ENCODE measurements around the gene CUL3. TPM values are rescaled to one million over a fixed set of nuclear protein-coding genes. Genes with fewer than 3 reads are reported as not detected.

CUL3 gene
- total and polyA plus RNA-seq, 4 experiments from 2014 or later = 12.4 to 85.3 (median 73.3) TPM

DNA sequence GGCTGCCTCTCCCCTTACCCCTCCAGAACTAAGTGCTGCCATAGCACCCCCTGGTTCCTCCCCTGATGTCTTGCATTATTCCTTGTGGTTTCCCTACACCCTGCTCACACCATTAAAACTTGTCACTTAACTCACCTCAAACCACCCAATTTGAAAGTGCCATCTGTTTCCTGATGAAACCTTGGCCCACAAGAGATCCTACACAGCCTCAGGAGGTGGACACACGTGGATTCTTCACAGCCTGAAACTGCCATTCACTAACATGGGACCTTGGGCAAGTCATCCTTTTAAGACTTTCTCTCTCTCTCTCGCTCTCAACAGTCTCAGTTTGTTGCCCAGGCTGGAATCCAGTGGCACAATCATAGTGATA is 155.7 kb downstream of the CUL3 start:
- no peak overlapping the region for H3K27ac ChIP-seq (ENCODE audit: low read depth, low read length)
- intact Hi-C loops (cut with micrococcal nuclease) = no loop called here
- H3K9me3 Mint-ChIP-seq = peaks cover 0 to 12% (median 8%) of the 10 kb centered on the region in 8 donors
- no peak overlapping the region for H3K27ac Mint-ChIP-seq
- peaks cover 6 to 13% of the 10 kb centered on the region in 2 donors for H3K27me3 Mint-ChIP-seq
- no peak overlapping the region for H3K4me3 Mint-ChIP-seq
- POLR2A ChIA-PET (ENCODE audit: partially characterized antibody) = no interaction called here
- peaks cover 0 to 3% (median 0%) of the 10 kb centered on the region in 4 donors for H3K4me1 Mint-ChIP-seq
- no peaks in the 10 kb centered on the region for H3K4me1 ChIP-seq (ENCODE audit: insufficient read depth, low read length)
- H3K36me3 ChIP-seq (ENCODE audit: insufficient read depth, low read length) = no peaks in the 10 kb centered on the region
- H3K4me3 ChIP-seq (ENCODE audit: low read length in 2 of 2) = no peak overlapping the region
- CTCF ChIA-PET (ENCODE audit: partially characterized antibody) = interaction anchor here (1.1 kb wide), 1 partner anchor 214 kb away, joined by 3 read pairs; no protein-coding TSS in a partner anchor
- H3K36me3 Mint-ChIP-seq = no peaks in the 10 kb centered on the region
- no peak for DNase-seq
- no peaks in the 10 kb centered on the region for H3K27me3 ChIP-seq (ENCODE audit: insufficient read depth, low read length)
- H3K9me3 ChIP-seq (ENCODE audit: control insufficient read depth in 1 of 2, low read length in 2 of 2) = no peaks in the 10 kb centered on the region

DNA sequence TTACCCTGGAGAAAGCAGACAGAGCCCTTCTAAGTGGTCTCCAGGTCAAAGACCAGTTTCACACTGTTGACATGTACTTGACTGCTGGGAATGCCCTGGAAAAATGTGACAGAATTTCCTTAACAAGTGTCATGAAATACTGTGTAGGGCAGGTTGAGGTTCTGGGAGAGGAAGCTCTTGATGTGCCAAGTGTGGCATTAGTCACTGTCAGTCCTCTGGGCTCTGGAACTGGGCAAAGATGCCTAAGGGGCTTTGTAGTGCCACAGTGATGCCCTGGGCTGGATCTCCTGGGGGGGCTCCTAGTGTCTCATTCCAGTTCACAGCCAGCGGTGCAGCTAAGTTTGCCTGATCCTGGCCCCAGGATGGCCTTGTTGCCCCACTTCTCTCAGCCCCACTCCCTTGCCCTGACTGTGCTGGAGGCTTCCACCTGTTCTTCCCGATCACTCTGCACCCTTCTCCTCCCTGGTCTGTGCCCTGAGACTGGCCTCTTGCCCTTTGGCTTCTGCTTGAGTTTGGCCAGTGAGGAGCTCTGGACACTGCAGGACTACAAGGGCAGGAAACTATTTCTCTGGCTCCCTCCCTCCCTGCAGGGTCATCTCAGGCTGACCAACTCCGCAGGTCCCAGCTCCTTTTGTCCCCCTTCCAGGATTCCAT is 156.2 kb downstream of the CUL3 start:
- Mint-ChIP-seq H3K9me3 (peaks cover 0 to 12% (median 9%) of the 10 kb centered on the region in 8 donors), H3K4me1 (peaks cover 0 to 3% (median 0%) of the 10 kb centered on the region in 4 donors), H3K27me3 (peaks cover 7 to 13% of the 10 kb centered on the region in 2 donors), H3K4me3 (no peak overlapping the region), H3K36me3 (no peaks in the 10 kb centered on the region), H3K27ac (no peak overlapping the region)
- DNase-seq = no peak
- H3K27me3 ChIP-seq (ENCODE audit: insufficient read depth, low read length) = no peaks in the 10 kb centered on the region
- no peak overlapping the region for H3K27ac ChIP-seq (ENCODE audit: low read depth, low read length)
- H3K9me3 ChIP-seq (ENCODE audit: control insufficient read depth in 1 of 2, low read length in 2 of 2) = no peaks in the 10 kb centered on the region
- ChIA-PET POLR2A (ENCODE audit: partially characterized antibody) (no interaction called here), CTCF (ENCODE audit: partially characterized antibody) (interaction anchor here (1.1 kb wide), 1 partner anchor 215 kb away, joined by 3 read pairs; no protein-coding TSS in a partner anchor)
- no peaks in the 10 kb centered on the region for H3K36me3 ChIP-seq (ENCODE audit: insufficient read depth, low read length)
- H3K4me1 ChIP-seq (ENCODE audit: insufficient read depth, low read length) = no peaks in the 10 kb centered on the region
- no peak overlapping the region for H3K4me3 ChIP-seq (ENCODE audit: low read length in 2 of 2)
- intact Hi-C loops (cut with micrococcal nuclease) = no loop called here

DNA sequence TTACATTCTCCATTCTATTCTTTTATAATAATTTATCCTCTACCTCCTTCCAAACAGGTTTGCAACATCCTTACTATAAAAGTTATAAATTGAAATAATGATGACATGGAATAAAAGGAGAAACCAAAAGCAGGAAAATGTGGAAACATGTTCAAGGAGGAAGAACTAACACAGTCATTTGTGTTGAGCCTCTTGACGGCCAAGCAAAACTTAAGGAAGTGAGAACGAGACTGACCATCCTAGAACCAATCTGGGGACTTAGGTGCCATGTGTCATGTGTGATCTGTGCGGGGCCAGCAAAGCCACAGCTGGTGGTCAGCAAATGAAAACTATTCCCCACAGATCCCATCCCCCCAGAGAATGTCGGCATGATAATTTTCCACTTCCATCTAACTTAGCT is 157.7 kb downstream of the CUL3 start:
- H3K9me3 ChIP-seq (ENCODE audit: control insufficient read depth in 1 of 2, low read length in 2 of 2) = no peaks in the 10 kb centered on the region
- no peaks in the 10 kb centered on the region for H3K4me1 ChIP-seq (ENCODE audit: insufficient read depth, low read length)
- no peak overlapping the region for H3K4me3 ChIP-seq (ENCODE audit: low read length in 2 of 2)
- Mint-ChIP-seq H3K27me3 (peaks cover 6 to 8% of the 10 kb centered on the region in 2 donors), H3K27ac (no peak overlapping the region), H3K4me3 (no peak overlapping the region), H3K4me1 (peaks cover 0 to 3% (median 0%) of the 10 kb centered on the region in 4 donors), H3K9me3 (peaks cover 0 to 12% (median 8%) of the 10 kb centered on the region in 8 donors), H3K36me3 (no peaks in the 10 kb centered on the region)
- no peaks in the 10 kb centered on the region for H3K27me3 ChIP-seq (ENCODE audit: insufficient read depth, low read length)
- ChIA-PET POLR2A (ENCODE audit: partially characterized antibody) (no interaction called here), CTCF (ENCODE audit: partially characterized antibody) (no interaction called here)
- no peaks in the 10 kb centered on the region for H3K36me3 ChIP-seq (ENCODE audit: insufficient read depth, low read length)
- no peak overlapping the region for H3K27ac ChIP-seq (ENCODE audit: low read depth, low read length)
- no peak for DNase-seq
- intact Hi-C loops (cut with micrococcal nuclease) = no loop called here

DNA sequence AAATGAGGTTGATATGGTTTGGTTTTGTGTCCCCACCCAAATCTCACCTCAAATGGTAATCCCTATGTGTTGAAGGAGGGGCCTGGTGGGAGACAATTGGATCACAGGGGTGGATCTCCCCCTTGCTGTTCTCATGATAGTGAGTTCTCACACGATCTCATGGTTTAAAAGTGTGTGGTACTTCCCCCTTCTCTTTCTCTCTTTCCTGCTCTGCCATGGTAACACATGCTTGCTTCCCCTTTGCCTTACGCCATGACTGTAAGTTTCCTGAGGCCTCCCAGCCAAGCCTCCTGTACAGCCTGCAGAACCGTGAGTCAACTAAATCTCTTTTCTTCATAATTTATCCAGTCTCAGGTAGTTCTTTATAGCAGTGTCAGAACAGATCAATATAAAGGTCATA is 158.5 kb downstream of the CUL3 start:
- ChIA-PET CTCF (ENCODE audit: partially characterized antibody) (no interaction called here), POLR2A (ENCODE audit: partially characterized antibody) (no interaction called here)
- intact Hi-C loops (cut with micrococcal nuclease) = no loop called here
- Mint-ChIP-seq H3K27me3 (peaks cover 2 to 5% of the 10 kb centered on the region in 2 donors), H3K4me3 (no peak overlapping the region), H3K27ac (no peak overlapping the region), H3K9me3 (peaks cover 0 to 12% (median 9%) of the 10 kb centered on the region in 8 donors), H3K36me3 (no peaks in the 10 kb centered on the region), H3K4me1 (no peaks in the 10 kb centered on the region)
- Histone ChIP-seq H3K9me3 (ENCODE audit: control insufficient read depth in 1 of 2, low read length in 2 of 2) (no peaks in the 10 kb centered on the region), H3K27ac (ENCODE audit: low read depth, low read length) (no peak overlapping the region), H3K4me1 (ENCODE audit: insufficient read depth, low read length) (no peaks in the 10 kb centered on the region), H3K4me3 (ENCODE audit: low read length in 2 of 2) (no peak overlapping the region), H3K36me3 (ENCODE audit: insufficient read depth, low read length) (no peaks in the 10 kb centered on the region), H3K27me3 (ENCODE audit: insufficient read depth, low read length) (no peaks in the 10 kb centered on the region)
- no peak for DNase-seq

DNA sequence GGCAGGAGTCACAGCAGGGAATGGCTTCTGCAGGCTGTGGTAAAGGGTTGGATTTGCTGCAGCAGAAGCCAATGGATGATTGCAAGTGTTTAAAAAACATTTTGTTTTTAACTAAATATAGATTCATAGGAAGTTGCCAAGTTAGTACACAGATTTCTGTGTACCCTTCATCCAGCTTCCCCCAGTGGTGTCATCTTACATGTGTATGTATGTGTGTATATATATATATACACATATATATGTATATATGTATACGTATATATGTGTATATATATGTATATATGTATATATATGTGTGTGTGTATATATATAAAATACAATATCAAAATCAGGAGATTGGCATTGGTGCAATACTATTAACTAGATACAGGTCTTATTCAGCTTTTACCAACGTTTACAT is 164.1 kb downstream of the CUL3 start:
- H3K4me3 ChIP-seq (ENCODE audit: low read length in 2 of 2) = no peak overlapping the region
- Mint-ChIP-seq H3K27ac (no peak overlapping the region), H3K4me3 (no peak overlapping the region), H3K9me3 (peaks cover 0 to 13% (median 6%) of the 10 kb centered on the region in 8 donors), H3K36me3 (no peaks in the 10 kb centered on the region), H3K27me3 (peaks cover 12% of the 10 kb centered on the region in 2 donors), H3K4me1 (no peaks in the 10 kb centered on the region)
- no peaks in the 10 kb centered on the region for H3K36me3 ChIP-seq (ENCODE audit: insufficient read depth, low read length)
- intact Hi-C loops (cut with micrococcal nuclease) = no loop called here
- ChIA-PET CTCF (ENCODE audit: partially characterized antibody) (no interaction called here), POLR2A (ENCODE audit: partially characterized antibody) (no interaction called here)
- no peak for DNase-seq
- no peak overlapping the region for H3K27ac ChIP-seq (ENCODE audit: low read depth, low read length)
- no peaks in the 10 kb centered on the region for H3K4me1 ChIP-seq (ENCODE audit: insufficient read depth, low read length)
- H3K9me3 ChIP-seq (ENCODE audit: control insufficient read depth in 1 of 2, low read length in 2 of 2) = no peaks in the 10 kb centered on the region
- H3K27me3 ChIP-seq (ENCODE audit: insufficient read depth, low read length) = no peaks in the 10 kb centered on the region

Other genes with a start within 250 kb of the CUL3 start
- under 1 TPM; 0.15 to 0.17 TPM for gene FAM124B, start 183.3 kb downstream of the CUL3 start, total RNA-seq
- 1 to 10 TPM in 1 of 2 donors, under 1 TPM in 1; 0.92 to 1.2 TPM for gene FAM124B, start 183.3 kb downstream of the CUL3 start, polyA plus RNA-seq
- not detected for gene CCDC195, start 131.0 kb upstream of the CUL3 start, total RNA-seq
- gene CCDC195, start 131.0 kb upstream of the CUL3 start, polyA plus RNA-seq = not detected